GM08714 (cell line): Measurements from ENCODE around the gene TREM1.

Experiments used
- H3K4me3 ChIP-seq: fragments of 200-500 bp; sonication (Bioruptor generic); 2 replicates; pipeline ENCODE4 v1.5.1; 2014; ENCODE audit warnings: mild to moderate bottlenecking, low read length, inconsistent platforms
- ZNF274 ChIP-seq: IDR thresholded peaks from 2 replicates; pipeline ENCODE4 v1.6.1; 2012; ENCODE audit warnings: mild to moderate bottlenecking, low read depth, low read length

TREM1 gene

DNA sequence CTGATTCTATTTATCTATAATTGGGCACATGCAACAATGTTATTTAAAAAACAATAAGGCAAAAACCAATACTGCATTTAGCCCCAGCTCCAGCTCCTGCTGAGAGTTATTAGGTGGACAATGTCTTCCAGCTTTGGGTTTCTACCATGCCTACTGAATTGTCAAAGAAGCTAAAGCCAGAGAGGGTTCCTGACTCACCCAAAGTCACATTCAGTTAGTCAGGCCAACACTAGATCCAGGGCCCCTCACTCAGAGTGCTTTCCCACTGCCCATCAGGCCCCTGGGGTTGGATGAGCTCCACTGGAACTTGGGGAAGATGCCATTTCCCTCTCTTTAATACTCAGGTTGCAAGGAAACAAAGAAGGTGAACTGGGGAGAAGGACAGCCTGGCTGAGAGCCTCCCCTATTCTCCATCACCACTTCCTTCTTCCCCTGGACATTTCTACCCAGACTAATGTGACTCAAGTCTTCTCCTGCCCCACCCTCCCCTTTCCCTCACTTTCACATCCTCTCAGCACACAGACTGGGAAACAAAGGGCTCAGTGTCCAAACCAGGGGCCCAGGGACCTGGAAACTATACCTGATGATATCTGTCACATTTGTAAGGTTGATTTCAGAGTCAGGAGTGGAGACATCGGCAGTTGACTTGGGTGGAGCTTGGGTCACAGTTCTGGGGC lies 6.0 kb downstream of the TREM1 start:
- H3K4me3 ChIP-seq = no peak overlapping the region
- TF ChIP-seq ZNF274 = no peak

GRCh38 chr6:41278699-41279405 lies 7.6 kb downstream of the TREM1 start:
- no peak for TF ChIP-seq ZNF274
- no peak overlapping the region for H3K4me3 ChIP-seq

GRCh38 chr6:41277605-41278004 lies 8.9 kb downstream of the TREM1 start:
- no peak for TF ChIP-seq ZNF274
- H3K4me3 ChIP-seq = no peak overlapping the region

DNA sequence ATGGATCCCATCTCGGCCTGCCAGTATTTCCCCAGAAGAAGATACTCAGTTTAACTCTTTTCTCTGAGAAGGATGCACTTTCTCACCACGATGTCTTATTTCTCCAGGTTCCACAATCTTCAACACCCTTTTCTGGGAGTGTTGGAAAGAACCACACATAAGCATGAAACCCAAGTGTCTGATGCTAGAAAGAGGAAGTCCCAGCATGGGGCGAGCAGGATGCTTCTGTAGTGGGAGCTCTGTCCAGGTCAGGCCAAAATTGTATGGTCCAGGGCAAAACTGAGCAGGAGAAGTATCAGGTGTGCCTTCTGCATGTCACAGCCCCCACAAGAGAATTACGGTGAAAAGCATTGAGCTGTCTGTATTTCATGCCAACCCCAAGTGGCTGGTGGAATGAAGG lies 11.0 kb downstream of the TREM1 start:
- TF ChIP-seq ZNF274 = no peak
- H3K4me3 ChIP-seq = no peak overlapping the region

GRCh38 chr6:41274256-41274655 lies 12.2 kb downstream of the TREM1 start:
- no peak overlapping the region for H3K4me3 ChIP-seq
- TF ChIP-seq ZNF274 = no peak

DNA sequence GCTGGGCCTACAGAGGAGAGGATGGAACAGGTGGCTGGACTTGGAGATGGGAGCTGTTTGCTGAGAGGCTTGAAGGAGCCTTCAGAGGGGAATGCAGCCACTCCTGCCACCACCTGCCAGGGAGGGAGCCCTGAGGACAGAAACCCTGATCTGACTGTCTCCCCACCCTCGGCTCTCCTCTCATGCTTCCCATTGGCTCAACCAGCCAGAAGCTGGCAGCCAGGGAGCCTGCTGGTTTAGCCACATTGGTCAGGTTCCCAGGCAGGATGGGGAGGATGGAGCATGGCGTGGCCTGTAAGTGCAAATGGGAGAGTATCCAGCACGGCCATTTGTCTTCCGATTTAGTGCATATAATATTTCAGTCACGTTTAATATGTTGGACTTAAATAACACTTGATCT lies 12.8 kb downstream of the TREM1 start:
- no peak for TF ChIP-seq ZNF274
- no peak overlapping the region for H3K4me3 ChIP-seq

- H3K4me3 ChIP-seq = no peak overlapping the region
- no peak for TF ChIP-seq ZNF274
These were observed 13.8 kb downstream of the TREM1 start for GRCh38 chr6:41272591-41273240.

DNA sequence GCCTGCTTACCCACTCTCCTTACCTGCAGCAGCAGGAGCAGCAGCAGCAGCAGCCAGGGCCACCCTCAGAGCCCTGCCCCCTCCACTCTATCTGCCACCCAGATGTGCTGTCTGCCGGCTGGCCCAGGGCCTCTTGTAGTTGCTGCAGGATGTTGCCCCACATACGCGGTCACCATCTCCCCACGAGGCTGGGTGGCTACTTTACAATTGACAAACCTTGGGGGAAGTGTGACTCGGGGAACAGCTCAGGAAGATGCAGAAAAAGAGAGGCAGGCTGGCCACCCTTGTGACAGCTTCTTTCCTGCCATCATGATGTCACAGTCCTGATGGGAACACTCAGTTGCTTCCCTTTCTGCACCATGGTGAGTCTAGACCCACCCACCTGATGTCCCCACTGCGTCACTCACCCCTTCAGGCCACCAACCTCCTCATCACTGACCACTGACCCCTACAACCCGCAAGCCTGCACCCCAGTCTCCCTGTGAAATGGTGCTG lies 14.5 kb downstream of the TREM1 start:
- H3K4me3 ChIP-seq = no peak overlapping the region
- TF ChIP-seq ZNF274 = no peak

GRCh38 chr6:41269716-41270115 lies 16.8 kb downstream of the TREM1 start:
- TF ChIP-seq ZNF274 = no peak
- no peak overlapping the region for H3K4me3 ChIP-seq

DNA sequence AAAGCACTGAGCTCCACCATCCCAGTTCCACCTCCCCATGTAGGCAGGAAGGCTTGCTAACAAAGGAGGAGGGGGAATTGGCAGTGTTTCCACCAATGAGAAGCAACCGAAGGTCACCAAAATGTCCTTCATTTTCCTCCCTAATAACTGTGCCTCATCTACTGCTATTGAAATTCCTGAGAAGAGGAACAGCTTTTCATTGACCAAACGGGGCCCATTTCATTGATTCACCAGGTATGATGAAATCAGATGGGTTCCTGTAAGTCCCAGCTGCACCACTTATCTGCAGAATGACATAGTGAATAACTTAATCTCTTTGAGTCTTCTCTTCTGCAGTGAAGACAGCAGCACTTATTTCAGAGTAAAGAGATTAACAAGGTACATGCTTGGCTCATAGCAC lies 17.3 kb downstream of the TREM1 start:
- no peak for TF ChIP-seq ZNF274
- H3K4me3 ChIP-seq = no peak overlapping the region

- no peak for TF ChIP-seq ZNF274
- H3K4me3 ChIP-seq = no peak overlapping the region
These were observed 18.0 kb downstream of the TREM1 start for GRCh38 chr6:41268478-41268877.

GRCh38 chr6:41266541-41266940 lies 19.9 kb downstream of the TREM1 start:
- H3K4me3 ChIP-seq = no peak overlapping the region
- TF ChIP-seq ZNF274 = no peak

DNA sequence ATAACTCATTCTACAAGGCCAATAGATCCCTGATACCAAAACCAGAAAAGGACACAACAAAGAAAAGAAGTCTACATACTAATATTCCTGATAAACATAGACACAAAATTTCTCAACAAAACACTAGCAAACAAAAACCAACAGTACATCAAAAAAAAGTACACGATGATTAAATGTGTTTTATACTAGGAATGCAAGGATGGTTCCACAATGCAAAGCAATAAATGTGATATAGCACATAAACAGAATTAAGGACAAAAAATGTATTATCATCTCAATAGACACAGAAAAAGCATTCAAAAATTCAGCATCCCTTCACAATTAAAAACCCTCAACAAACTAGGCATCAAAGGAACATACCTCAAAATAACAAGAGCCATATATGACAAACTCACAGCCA lies 23.2 kb downstream of the TREM1 start:
- TF ChIP-seq ZNF274 = no peak
- no peak overlapping the region for H3K4me3 ChIP-seq

- no peak for TF ChIP-seq ZNF274
- no peak overlapping the region for H3K4me3 ChIP-seq
These were observed 24.1 kb downstream of the TREM1 start for GRCh38 chr6:41262401-41262800.

DNA sequence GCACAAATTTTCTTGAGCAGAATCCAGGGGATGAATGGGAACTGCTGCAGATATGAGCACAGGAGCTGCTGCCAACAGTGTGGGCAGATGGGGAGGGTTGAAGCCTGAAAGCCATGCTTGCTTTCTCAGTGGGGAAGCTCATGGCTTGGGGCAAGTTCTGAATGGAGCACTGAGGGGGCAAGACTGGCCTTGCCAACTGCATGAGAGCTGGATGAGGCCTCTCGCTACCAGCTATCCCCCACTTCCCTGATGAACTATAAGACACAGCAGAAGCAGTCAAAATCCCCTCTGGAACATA lies 28.3 kb downstream of the TREM1 start:
- TF ChIP-seq ZNF274 = no peak

More for the DNA sequence above, 28.3 kb downstream of the TREM1 start:
- no peak overlapping the region for H3K4me3 ChIP-seq
